NCI-H748 treated with DMSO at 0.1 percent for 48 hours (cell line): ENCODE data around the gene TSPAN14.

Experiments
- DNase-seq: peaks from one replicate; lab custom pipeline; 2025; lab: John Stamatoyannopoulos, UW

The TSPAN14 gene

DNA sequence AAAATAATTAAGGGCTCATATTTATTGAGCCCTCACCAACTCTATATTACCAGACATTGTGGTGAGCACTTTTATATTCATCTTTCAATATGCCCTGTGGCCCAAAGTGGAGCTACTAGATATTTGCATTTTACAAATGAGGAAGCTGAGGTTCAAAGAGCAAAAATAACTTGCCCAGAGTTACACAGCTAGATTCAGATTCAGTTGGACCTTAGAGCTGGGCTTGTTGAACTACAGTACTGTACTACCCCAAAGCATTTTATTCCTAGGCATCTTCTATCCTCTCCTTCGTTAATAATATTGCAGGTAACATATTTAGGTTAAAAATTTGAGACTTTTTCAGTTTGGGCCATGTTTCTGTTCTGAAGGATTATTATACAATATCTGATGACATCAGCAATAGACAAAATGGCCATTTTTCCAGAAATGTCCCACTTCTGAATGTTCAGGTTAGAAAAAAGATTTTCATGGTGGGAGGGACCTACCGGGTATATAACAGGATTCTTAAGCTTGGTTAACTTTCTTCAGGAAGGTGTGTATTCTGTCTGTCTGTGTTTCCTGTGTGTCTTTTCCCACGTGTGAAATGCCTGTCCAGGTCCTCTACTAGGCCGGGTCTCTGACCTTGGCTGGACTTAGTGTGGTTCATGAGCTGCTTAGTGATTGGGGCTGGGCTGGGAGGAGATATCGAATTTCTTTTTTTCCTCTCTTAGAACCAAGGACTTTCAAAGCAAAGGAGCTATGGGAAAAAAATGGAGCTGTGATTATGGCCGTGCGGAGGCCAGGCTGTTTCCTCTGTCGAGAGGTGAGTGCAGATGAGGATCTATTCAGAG, 32.2 kb upstream of the TSPAN14 start:
- DNase-seq, result no peak

DNA sequence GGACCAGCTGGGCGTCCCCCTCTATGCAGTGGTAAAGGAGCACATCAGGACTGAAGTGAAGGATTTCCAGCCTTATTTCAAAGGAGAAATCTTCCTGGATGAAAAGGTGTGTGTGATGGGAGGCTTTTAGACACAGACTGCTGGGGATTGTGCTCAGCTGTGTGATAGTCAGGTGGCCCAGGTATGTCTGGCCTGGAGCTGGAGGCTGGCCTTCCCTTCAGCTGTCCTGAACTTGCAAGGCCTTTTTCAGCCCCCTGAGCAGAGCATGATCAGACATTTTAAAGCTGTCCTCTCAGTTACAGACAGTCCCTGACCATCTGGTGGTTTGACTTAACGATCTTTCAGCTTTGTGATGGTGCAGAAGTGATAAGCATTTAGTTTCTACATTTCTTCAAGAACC, 28.2 kb upstream of the TSPAN14 start:
- no peak for DNase-seq

DNA sequence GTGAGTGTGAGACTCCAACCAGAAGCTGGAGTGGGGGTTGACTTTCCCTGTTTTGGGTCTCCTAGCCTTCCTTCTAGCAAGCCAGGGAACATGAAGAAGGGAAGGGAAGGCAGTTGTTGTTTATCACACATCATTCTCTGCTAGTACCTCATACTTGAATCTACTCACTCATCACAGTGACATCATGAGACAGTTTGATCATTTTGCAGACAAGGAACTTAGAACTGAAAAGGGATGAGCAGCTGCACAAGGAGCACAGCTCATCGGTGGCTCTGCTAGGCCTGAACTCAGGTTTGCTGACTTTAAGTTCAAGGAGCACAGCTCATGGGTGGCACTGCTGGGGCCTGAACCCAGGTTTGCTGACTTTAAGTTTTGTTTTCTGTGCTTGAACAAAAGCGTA, 26.6 kb upstream of the TSPAN14 start:
- no peak for DNase-seq

DNA sequence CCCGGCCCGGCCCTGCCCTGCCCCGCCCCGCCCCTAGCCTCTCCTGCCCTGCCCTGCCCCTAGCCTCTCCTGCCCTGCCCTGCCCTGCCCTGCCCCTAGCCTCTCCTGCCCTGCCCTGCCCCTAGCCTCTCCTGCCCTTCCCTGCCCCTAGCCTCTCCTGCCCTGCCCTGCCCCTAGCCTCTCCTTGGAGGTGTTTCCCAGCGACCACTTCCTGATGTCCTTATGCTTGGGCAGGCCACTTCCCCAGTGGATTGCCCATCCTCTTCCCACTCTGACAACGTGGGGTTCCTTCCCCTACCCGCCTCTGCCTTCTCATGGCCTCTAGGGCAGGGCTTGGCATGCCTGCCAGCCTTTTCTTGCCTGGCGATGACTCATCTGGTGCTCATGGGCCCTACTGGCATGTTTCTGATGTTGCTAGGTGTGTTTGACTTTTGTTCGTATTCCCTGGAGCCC, 24.6 kb upstream of the TSPAN14 start:
- DNase-seq, result no peak

DNA sequence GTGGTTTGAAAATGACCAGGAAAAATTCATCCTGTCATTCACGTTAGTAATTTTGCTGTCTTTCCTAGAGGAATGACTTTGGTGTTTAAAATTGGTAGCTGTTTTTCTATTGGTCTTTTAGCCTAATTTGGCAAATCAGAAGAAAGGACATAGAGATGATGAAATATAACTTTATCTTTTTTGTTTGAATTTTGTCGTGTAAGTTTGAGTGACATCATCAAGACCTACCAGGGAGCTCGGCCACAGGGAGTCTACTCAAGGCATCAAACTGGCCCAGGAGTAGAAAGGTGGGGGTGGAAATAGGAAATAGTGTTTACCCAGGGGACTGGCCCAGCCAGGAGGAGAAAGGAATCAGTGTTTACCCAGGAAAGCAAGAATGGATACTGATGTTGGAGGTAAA, 21.0 kb upstream of the TSPAN14 start:
- no peak for DNase-seq

DNA sequence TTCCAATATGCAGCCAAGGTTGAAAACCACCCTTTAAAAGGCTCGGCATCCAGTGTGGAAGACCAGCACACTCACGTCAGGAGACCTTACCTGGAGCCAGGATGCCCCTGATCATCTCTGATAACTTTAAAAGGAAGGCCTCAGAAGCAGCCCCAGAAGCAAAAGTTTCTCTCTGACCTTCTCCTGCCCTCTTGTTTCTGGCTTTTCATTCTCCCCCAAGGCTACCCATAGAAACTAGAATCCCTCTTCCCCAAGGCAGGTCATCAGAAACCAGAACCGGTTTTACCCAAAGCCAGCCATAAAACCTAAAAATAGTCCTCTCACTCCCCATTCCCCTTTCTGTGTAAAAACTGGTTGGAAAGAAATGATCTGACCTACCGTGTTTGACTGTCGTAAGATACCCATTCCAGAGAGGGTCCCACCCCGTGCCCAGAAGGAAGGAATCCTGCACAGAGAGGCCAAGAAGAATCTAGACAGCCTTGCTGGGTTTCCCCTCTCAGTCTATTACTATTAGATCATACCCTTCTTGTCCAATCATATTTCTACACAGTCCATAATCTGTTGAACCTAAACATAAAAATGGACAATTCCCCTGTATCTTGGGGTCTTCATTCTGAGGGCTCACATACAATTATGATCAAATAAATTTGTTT, 17.5 kb upstream of the TSPAN14 start:
- DNase-seq, result no peak

DNA sequence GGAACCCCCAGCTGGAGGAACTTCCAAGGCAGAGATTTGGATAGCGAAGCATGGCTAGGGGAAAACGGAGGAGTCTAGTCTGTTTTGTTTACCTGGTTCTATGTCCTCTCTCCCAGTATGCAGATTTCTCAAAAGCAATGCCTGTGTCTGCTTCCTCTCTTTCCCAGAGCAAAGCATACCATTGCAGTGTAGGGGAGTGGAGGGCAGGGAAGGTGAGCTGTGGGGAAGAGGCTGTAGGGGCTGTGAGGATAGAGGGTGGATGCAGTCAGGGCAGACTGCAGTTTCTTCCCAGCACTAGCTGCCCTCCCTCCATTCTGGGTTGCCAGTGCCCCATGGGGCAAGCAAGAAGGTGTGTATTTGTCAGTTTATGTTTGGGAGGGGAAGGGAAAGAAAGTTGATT, 16.9 kb upstream of the TSPAN14 start:
- no peak for DNase-seq

DNA sequence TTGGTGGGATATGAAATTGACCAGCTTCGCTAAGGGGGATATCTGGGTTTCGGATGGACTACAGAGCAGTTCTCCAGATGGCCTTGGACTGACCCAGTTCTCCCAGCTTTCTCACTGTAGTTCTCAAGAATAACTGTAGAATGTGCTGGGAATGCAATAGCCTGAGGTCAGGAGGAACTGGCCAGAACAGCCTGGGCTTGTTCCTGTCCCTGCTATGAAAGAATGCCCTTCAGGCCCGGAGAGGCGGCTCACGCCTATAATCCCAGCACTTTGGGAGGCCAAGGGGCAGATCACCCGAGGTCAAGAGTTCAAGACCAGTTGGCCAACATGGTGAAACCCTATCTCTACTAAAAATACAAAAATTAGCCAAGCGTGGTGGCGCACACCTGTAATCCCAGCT, 12.3 kb upstream of the TSPAN14 start:
- DNase-seq, result no peak

DNA sequence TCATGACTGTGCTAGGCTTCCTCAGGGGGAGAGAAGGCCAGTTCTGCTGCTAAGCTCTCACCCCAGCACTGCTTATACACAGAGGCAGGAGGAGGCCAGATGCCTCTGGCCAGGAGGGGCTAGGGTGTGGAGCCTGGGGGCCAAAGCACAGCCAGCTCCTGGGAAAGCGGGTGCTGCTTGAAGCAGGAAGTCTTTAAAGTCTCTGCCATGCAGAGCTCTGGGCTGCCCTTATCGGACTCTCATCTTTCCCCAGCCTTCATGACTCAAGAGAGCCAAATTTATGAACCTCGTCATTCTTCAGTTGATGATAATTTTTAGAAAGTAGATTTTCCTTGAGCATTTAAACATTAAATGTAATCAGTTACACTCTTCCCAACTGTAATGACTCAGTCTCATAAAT, 11.2 kb upstream of the TSPAN14 start:
- no peak for DNase-seq

DNA sequence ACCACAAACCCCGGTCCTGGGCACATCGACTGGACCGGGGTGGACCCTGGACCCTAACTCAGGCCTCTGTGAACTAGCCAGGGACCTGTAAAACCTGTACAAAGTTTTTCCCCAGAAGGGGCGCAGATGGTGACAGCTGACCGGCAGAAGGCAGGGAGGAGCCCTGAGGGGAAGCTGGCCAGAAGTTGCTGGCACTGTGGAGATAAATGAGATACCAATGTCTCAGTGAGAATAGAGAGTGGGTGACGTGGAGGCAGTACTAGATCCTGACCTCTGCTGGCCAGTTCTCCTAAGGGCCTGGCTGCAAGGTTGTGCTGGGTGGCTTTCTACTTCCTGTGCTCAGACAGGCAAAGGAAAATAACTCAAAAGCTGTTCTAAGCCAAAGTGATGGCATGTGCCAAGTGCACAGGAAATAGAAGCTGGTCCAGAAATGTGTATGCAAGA, 10.6 kb upstream of the TSPAN14 start:
- no peak for DNase-seq

DNA sequence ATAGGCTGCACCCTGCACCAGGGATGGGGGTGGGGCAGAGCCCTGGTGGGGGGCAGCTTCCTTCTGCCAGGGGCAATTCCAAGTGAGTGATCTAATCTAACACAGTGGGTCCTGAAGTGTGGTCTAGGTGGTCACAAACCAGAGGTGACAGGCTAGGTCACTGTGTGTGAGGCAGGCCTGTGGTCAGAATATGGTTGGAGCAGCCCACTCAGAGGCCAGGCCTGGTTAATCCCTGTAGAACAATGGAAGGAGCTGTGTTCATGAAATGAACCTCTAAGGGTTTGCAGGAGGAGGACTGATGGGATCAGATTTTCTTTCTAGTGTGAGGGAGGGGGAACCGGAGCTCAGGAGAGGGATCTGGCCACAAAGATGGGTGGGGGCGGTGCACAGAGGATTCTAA, 10.0 kb upstream of the TSPAN14 start:
- DNase-seq, result no peak

DNA sequence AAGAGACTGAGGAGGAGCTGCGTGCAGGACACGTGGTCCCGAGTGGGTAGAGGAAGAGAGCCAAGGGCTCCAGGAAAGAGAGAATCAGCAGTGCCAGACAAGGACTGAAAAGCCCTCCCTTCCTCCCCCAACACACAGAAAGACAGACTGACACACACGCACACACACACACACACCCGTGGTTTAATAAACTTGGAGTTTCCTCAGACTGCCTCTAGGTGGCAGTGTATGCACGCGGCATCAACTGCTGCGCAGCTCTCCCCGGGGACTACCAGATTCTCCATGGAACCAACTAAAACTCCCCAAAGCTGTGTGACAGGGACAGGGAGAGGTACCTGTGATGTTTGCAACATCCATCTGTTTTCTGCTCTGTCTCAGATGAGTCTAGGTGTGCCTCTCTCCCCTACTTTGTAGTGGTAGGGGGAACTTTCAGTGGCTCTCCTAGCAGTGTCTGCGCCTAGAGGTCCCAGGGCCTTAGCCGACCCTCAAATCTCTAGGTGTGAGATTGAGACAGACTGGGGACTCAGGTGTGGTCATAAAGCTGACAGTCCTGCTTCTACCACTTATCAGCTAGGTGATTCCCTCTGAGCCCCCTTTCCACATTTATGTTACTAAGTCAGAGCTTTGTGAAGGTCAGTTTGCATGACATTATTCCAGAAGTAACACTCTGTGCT, 9.3 kb upstream of the TSPAN14 start:
- no peak for DNase-seq

DNA sequence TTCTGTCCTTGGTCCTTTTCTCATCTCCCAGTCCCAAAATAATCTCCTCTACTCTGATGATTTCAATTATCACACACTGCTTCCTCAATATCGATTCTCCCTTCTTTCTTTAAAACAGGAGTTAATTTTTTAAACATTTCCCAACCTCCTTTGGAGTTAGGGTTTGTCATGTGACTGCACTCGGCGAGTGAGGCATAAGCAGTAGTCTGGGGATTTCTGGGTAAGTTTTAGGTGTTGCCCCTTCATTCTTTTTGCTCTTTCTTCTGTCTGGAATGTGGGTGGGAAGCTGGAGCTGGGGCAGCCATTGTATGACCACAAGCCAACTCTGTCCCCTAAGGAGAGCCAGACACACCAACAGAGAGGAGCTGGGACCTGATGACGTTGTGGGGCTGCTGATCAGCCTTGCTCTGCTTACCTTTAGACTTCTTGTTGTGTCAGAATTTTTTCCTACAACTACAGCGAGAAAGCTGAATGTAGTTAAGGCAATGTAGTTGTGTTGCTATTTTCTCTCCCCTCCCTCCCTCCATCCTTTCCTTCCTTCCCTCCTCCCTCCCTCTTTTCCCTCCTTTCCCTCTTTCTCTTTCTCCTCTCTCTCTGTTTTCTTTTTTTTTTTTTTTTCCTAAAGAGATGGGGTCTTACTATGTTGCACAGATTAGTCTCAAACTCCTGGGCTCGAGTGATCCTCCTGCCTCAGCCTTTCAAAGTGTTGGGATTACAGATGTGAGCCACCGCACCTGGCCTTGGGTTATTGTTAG, 6.5 kb upstream of the TSPAN14 start:
- no peak for DNase-seq

DNA sequence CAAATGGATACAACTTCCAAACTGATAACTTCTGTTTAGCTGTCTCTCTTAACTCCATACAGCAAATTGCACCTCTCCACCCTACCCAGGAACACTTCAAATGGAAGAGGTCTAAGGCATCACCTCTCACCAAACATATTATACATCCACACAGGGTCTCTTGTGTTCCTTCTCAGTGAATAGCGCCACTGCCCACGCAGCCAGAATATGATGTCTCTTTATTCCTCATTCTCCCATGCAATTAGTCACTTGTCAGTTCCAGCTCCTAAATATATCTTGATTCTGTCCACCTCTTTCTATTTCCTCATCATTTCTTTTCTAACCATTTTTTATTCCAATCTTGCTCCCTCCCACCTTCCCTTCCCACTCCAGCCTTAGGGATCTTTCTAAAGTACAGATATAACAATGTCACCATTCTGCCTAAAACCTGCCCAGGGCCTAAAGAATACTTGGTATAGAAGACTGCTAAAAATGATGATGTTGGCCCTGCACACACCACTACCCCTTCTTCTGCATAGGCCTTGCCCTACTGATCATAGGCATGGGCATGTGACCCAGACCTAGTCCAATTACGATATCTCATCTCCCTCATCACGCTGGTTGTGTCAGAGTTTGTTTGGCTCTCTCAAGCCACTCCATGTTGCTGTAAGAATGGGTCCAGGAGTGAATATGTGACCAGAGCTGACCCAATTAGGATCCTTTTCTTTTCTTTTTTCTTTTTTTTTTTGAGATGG, 5.7 kb upstream of the TSPAN14 start:
- DNase-seq, result no peak

DNA sequence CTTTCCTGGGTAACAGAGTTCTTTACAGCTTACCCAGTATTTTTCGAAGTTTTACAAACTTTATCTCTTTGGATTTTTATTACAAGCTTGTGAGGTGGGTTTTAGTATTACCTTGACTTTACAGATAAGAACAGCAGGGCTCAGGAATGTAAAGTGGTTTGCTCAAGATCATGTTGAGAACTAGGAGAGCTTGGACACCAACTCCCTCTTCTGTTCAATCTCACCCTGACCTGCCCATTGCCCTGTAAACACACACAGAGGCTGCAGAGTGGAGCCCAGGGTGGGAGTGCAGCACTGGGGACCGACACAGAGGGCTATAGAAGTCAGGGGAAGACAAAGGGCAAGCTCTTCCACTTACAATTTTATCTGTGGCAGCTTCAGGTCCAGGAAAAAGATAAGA, 4.6 kb upstream of the TSPAN14 start:
- DNase-seq, result no peak

DNA sequence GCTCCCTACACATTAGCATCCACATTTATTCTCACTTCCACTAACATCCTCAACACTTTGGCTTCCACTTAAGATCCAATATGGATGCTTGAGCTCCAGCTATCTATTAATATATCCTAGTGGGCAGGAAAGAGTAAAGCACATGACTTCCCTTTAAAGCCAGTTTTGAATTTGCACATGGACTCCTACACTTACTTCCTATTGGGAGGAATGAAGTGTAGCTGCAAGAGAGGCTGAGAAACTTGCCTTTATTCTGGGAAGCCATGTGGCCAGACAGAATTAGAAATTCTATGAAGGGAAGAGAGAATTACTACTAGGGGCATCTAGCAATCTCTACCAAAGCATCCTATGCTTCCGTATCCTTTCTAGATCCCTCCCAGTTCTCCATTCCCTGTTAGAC, 3.0 kb upstream of the TSPAN14 start:
- DNase-seq, result no peak

DNA sequence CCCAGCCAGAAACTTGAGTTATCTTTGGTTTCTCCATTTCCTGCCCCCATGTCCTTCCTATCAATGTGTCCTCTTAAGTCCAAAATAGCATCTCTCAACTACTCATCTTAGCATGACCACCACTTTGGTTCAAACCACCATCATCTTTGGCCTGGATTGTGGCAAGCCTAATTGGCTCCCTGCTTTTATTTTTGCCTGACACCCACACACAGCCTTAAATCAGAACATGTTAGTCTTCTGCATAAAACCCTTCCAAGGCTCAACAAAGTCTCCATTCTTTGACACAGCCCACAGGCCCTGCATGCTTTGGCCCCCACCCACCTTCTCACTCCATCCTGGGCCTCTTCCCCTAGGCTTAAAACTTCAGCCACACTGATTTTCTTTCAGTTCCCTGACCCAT, 2.0 kb upstream of the TSPAN14 start:
- DNase-seq, result no peak

DNA sequence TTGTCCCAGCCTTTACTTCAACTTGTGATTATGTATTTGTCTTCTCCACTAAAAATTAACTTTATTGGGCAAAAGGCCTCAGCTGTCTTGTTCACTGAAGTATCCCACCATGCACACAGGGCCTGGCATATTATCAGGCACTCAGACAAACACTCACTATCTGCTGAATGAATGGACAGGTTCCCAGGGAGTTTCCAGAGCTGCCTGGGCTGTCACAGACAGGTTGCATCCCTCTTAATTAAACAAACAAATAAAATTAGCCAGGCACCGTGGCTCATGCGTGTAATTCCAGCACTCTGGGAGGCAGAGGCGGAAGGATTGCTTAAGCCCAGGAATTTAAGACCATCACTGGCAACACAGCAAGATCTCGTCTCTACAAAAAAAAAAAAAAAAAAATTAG, 1.5 kb upstream of the TSPAN14 start:
- DNase-seq, result no peak

DNA sequence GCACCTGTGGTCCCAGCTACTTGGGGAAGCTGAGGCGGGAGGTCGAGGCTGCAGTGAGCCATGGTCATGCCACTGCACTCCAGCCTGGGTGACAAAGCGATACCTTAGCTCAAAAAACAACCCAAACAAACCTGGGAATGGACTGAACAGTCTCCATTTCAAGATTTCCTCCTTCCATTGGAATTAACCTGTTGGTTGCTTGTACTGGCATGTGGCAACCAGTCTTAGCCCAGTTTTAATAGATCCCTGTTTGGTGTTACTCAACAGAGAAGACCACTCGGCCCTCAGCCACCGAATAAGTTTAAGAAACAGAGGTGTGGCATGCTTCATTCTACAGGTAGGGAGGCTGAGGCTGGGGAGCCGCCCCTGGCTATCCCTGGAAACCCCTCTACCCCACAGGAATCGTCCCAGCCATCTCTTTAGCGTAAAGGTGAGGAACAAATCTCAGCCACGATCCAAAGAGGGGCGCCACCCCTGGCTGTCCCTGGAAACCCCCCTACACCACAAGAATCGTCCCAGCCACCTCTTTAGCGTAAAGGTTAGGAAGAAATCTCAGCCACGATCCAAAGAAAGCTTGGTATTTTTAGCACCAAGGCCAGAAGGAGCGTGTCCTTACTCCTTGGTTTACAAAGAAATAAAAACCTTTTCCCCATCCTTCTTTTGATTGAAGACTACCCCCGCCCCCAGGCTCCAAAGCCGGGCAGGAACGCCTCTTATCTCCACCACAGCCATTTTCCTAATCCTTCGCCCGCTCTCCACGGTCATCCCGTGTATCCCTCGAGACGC, 861 bp upstream of the TSPAN14 start:
- DNase-seq, result no peak

DNA sequence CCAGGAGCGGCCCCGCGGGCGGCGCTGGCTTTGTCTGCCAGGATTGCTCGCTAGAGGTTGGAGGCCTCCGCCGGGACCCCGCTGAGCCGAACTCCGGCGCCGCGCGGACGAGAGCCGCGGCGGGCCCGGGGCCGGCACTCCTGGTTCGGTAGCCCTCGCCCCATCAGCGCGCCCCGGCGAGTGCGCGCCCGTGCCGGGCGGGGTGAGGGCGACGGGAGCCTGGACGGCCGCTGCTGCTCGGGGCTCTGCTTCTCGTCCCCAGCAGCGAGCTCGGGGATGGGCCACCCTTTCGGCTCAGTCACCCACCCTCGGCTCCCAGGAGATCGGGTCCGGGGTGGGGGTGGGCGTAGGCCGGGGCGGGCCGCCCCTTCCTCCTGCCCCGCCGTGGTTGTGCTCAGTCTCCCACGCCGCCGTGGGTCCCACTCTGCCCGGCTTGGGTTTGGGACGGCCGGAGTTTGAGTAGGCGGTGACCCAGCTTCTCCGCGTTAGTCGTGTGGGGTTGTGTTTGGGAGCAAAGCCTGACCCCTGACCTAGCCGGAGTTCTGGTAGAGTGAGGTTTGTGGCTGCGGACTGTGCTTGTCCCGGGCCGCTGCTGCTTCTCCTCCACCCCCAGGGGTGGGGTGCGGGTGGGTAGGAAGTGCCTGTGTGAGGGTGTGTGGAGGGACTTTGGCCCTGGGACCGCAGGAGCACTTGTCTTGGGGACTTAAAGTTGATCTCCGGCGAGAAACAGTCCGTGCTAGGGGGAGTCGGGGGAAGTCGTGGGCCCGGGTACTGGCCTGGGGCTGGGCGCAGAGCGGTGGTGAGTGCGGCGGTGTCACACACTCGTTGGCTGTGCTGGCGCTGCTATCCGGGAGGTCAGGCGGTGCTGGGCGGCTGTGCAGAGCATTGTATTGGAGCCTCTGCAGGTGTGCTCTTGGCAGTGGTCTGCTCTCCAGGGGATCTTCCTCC, 677 bp downstream of the TSPAN14 start:
- no peak for DNase-seq
